ENCODE data around the gene FCRL1.
A peak's percentile ranks its signal among the peaks of the same experiment; 100 is the strongest.

FCRL1 gene

DNA sequence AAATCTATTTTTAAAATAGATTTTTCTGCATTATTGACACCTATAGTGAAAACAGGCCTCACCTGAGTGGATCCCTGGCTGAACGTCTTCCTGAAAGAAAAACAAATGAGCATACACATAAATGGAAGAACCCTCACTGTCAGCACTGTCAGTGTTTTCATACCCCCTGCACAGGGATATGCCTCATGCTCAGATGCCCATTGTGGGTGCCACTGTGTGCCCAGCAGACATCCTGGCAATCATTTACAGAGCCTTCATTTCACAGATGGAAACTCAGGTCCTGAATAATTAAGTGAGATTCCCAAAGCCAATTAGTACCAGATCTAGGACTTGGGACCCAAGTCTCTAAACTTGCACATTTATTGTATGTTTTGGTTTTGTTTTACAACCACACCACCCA is 19.9 kb downstream of the FCRL1 start:
- no peak for DNase-seq

DNA sequence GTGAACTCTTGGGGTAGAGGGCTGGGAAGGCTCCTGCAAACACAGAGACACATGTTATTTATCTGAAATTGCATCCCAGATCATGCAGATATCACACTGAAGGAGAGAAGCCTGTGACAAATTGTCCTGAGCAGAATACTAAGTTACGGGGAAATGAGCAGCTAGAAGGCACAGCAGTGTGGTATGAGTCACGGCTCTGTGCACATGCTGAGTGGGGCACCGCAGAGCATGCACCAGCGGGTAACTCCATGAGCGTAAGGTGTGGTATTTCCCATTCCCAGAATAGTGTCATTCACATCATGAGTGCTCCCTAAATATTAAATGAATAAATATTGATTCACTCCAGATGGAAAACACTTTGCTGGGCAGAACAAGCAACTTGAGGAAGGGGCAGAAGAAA is 21.7 kb downstream of the FCRL1 start:
- no peak for DNase-seq

DNA sequence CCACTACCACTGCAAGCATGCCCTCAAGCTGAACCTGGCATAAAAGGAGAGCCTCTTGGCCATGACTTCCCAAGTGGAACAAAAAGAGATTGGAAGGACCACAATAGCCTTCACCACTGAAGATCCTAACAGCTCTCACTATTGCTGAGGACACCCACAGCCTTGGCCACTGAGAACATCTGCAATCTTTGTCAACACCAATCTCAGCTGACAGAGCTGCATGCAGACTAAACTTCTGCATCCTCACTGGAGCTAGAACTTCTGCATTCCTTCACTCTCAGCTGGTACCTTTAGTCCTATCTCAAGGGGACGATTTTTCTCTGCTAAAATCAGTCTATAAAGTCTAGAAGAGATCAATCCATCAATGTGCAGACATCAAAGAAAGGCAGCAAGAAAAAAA is 34.7 kb downstream of the FCRL1 start:
- no peak for DNase-seq

DNA sequence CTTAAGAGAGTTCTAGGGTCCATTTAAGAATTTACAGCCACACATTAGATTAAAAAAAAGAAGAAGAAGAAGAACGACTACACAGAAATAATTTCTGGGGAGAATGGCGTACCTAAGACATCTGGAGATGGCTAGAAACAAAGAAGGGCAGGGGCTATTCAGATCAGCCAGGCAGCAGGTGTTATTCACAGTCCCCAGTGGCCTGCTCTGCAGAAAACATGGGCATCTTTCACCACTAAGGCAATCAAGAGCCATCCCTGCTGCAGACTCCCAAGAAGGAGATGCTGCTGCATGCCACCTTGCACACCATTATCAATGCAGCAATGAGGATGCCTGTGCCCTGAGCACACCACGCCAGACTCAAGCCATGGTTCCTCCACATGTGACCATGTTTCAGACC is 35.1 kb downstream of the FCRL1 start:
- DNase-seq: no peak

DNA sequence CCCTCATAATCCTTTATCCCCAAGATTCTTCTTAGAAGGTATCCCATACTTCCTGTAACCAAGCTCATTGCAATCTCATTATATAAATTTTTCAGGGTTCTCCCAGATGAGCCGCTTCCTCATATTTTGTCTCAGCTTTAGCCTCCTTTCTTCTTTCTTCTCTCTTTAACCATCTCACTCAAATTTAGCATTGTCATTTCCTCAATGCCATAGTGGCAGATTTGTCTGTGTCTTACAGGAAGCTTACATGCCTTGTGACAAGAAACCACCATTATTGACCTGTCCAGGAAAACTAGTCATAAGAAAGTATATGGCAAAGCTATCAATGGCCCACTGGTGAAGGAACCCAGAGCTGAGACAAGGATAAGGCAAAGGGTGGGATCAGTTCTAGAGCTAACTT is 37.0 kb downstream of the FCRL1 start:
- peak; percentile 35 for DNase-seq

DNA sequence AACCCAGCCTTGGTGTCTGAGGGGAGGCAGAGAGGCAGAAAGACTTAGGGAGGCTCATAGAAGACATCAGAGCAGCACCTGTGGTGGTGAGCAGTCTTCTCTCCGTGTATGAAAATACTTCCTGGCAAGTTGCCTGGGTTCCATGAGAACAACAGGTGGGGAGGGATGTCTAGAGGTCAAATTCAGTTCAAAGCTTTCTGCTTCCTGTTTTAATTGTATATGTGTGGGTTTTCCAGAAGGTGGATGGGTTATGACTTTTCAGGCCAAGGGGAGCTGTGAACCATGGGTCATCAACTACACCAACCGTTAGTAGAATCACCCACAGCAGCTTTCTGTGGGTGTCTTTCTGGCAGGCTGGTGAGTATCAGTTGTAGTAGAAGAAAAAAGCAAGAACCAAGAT is 38.9 kb downstream of the FCRL1 start:
- no peak for DNase-seq

DNA sequence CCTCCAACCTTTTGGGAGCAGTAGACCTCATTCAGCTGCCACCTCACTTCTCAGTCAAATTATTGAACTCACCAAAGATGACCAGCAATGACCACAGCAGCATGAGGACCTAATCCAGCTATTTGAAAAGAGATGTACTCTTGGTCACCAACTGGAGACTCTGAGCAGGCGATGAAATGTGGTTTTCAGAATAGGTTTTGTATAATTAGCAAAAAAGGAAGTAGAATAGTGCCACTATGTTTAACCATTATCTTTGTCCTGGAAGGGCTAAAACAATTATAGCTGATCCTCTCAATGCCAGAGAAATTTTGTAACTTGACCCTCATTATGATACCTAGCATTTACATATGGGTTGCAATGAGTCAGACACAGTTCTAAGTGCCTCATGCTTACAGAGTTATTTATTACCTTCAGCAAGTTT is 42.9 kb downstream of the FCRL1 start, which contains the start of gene FCRL2:
TSS of gene FCRL2 (minus strand) at position 162 of the 421 bp plus-strand sequence. CDS start at position 103, 59 bp downstream.
- no peak for DNase-seq

DNA sequence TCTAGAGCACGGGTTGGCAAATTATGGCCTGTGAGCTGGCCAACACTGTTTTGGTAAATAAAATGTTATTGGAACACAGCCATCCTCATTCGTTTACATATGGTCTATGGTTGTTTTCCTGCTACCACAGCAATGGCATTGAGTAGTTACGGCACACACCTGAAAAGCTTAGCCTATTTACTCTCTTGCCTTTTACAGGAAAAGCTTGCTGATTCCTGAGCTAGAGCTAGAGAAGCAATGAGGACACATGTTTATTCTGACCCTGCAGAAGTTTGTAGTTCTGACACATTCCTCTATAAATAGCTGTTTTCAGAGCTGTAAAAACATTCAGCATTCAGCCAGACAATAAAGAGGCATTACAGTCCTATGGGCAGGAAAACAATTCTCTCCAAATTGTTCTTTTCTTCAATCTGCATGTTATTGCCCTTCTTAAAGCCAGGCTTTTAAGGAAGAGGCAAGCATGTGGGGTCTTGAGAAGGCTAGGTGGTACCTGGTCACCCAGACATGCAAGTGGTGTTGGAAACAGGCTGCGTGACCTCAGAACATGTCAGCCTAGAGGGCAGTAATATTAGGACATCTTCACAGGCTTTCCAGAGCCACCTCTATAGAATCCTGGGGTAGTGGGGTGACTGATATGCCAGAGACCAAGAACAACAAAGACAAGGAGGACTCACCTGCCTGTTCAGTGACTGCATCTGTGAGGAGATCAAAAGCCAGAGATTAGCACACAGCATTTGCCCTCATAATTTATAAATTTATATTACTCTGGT is 44.6 kb downstream of the FCRL1 start:
- DNase-seq: no peak

DNA sequence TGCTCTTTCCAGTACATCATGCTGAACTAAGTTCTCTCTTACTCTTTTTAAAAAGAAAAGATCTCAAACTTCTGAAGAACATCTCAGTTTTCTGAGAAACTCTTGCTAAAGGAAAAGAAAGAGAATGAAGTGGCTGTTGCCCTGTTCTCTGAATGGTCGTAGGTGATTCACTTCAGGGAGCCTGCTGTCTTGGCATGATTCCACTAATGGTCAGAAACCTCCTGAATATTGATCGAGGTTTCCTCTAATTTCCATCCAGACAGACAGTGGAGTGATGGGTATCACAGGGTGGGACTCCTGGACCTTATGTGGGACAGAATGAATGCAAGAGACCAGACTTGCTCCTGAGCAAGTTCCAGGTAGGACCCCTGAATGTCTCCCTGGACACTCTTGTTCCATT is 45.5 kb downstream of the FCRL1 start:
- DNase-seq: no peak

DNA sequence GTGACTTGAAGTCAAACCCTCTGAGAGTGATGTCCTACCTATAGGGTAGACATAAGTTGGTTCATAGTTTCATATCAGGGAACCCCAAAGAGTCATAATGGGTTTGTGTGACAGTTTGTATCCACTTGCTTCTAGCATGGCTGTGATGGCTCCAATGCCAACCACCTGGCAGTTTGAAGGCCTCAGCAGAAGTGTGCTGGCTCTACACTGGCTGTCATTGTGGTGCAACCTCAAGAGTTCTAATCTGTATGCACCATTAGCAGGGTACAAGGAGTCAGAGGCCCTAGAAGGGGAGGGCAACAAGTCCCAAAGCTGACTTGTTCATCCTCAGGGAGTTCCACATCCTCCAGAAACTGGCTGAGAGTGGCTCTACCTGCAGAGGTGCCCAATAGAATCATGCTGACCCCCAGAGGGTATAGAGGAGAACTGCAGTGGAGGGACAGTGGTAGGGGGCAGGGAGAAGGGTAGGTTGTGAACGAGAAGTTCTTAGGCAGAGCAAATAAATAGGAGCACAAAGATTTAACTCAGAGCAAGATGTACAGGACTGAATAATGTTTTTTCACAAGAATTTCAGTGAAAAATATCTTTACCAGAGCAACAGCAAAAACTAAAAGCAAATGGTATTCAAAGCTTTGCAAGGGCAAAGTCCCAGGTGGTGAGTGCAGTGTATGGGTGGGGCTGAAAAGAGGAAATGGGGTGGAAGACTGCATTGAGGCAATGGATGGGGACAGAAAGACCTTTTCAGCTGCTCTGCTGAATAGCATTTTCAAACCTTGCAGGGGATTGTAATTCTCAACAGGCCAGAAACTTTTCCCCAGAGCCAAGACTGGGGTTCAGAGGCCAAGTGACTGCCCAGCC is 46.2 kb downstream of the FCRL1 start:
- DNase-seq: no peak

DNA sequence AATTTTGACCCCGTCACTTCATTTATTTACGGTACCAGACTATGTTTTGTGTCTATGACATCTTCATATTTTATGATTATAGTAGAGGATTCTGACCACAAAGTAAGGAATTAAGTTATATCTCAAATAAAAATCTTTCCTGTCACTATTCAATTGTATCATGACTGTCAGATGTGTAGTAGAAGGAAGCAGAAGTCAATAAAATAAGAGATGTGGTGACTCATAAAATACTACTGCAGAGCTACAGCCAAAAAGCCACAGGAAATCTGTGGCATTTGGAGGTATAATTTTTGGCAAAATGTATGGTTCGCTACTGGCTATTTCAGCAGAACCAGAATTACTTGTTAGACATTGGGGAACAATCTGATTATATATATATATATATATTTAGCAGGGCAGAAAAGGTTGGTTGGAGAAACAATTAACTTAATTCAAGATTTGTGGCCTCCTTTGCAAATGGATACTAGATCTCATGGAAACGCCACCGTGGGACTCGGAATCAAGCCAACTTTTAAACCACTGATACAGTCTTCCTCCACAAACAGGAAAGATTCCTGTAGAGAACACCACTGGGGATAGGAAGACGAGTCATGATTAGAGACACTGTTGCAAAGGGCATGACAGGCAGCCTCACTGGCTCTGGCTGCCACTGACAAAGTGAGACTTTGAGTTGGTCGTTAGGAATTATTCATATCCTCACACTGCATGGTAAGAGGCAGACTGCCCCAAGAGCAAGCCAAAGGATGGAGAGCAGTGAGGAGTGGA is 48.1 kb downstream of the FCRL1 start:
- DNase-seq: peak; percentile 27

DNA sequence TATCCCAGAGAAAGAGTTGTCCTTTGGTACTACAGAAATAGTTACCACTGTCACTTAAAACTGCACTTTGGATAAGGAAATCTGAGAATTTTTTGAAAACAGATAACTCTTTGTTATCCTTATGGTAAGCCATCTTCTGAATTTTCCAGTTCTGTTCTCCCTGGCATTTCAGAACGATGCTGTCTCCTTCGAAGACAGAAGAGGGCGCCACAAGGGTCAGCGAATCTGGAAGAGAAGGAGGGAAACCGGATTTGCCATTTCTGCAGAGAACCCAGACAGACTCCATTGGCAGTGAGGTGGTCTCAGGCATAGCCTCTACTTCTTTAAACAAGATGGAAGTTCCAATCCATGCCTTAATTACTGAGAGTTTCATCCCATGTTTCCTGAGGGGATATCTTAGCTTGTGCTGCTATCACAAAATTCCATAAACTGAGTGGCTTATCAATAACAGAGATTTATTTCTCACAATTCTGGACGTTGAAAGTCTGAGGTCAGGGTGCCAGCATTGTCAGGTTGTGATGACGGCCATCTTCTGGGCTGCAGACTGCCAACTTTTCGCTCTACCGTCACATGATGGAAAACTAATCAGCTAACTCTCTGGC is 49.4 kb downstream of the FCRL1 start:
- DNase-seq: no peak

DNA sequence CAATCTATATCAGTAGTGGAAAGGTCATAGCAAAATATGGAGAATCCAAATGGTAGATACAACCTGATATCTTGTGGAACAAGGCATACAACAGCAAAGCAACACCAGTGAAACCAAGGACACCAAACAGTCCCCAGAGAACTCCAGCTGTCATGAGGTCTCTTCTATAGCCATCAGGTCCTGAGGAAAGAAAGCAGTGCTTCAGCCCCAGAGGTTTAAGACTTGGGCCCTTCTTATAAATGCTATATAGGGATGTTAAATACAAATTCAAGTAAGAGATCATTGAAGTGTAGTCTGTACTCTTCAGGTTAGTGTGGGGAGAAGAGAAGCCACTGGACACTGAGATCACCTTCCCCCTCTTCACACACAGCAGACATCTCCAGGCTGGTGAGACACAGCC is 53.1 kb downstream of the FCRL1 start:
- no peak for DNase-seq

DNA sequence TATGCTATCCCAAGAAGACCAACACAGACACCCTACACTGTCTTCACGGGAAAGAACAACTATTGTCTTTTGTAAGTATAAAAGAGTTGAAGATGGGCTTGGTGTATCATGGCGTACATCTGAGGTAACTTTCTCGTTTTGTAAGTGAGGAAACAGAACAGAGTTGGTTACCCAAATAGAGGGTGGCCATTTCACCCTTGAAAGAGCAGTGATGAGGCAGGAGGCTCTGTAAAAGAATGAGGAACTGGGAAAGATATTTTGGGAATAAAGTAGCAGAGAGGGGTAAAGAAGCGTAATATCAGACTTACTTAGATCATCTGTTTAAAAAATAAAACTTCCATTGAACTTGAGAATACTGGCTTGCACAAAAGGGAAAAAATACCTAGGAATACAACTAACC is 61.9 kb downstream of the FCRL1 start:
- DNase-seq: no peak

DNA sequence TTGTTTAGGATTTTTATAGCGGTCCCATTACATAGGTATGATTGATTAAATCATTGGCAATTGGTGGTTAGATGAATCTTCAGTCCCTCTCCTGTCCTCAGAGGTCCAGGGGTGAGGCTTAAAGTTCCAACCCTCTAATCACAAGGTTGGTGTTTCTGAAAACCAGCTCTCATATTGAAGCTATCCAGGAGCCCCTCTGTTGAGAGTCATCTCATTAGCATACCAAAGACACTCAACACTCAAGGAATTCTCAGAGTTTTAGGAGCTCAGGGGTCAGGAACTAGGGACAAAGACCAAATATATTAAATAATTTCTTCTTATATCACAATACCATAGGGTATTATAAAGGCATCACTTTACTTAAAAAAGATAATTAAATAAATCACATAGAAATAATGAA is 66.3 kb downstream of the FCRL1 start:
- no peak for DNase-seq

DNA sequence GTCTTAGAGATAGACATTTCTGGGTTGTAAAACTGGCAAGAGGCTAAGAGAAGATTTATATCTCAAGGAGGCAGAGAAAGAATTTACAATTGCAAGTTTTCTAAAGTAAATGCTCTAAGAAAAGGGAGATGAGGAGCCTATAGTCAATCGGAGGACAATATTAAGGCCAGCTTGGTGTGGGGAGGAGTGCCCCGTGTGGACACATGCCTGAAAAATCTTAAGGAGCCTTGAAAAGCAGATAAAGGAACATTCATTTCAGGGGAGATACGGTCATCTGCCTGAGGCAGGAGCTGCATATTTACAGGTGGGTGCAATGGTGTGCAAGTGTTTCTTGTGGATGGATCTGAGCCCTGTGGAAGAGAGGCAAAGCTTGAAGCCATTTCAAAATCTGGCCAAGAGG is 68.6 kb downstream of the FCRL1 start:
- no peak for DNase-seq

DNA sequence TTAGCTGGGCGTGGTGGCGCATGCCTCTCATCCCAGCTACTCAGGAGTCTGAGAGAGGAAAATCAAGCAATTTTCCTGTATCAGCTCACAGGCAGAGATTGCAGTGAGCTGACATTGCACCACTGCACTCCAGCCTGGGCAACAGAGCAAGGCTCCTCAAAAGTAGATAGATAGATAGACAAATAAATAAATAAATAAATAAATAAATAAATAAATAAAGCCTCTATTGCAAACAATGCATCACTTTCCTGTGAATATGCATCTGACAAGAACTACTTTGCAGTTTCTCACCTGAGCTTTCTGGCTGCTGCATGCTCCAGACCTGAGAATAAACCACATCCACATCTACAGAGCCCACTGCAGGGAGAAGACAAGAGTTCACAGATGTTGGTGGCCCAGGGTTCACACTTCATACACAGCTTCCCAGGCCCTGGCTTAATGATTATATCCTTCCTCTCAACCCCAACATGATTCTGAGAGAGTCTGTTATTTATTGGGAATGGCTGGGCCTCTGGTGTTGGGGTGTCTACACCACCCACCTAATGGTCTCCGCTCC is 71.6 kb downstream of the FCRL1 start:
- no peak for DNase-seq

Measured in inflammatory macrophage treated with lipopolysaccharide for 4 hours (primary cell).